Measurements from ENCODE around the gene THEMIS.
"Not testable (repeated sequence)": the region's sequence is repeated elsewhere in the genome, so short reads cannot be mapped to it uniquely, and the experiment has no call there.

THEMIS gene

DNA sequence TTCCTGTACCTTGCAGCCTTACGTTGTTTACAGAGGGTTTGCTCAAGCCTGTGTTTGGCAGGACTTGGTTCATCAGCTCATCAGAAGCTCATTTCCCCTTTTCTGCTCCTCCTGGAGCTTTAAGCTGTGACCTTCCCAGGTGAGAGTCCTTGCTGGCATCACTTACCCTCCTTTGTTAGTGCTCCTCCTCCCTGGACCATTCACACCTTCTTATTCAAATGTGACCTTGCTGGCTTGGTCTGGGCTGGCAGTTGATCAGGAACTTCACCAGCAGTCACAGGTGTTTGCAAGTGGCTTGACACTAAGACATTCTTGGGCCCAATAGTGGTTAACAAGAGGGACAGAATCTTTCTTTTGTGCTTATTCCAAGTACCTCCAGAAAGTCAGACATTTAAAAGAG is 175.0 kb downstream of the THEMIS start:
- DNase-seq (ENCODE audit: low read depth in 2 of 2), result no peak

DNA sequence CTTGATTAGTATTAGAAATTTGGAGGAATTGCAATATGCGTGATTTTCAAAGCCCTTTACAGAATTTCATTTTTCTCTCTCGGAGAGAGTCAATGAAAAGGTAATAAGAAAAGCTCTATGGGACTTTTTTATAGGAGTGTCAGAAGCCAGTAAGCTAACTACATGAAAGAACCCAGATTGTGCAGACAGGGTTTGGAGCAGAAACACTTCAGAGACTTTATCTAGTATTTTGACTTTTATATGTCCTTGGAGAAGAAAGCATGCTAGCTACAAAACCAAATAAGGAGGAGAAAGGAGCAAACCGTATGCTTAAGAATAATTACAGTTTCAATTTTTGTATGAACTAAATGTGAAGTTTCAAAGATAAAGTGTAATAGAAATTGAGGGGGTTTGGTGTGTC is 182.2 kb downstream of the THEMIS start:
- DNase-seq (ENCODE audit: low read depth in 2 of 2), result no peak

DNA sequence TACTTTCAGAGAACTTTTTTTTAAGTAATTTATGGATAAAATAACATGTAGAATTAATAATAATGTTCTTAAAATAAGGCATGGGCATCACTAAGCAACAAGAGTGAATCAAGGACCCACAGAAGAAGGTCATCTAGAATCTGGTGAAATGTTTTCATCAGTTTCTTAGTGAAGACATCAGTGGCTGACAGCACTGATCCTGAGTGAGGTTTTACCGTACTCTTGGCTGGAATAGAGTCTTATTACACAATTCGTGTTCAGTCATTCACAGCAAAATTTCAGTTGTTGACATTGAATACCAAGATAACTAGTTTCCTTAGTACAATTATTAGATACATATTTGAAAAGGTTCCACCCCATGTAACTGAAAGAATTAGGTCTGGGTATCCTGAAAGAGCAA is 183.5 kb downstream of the THEMIS start:
- DNase-seq (ENCODE audit: low read depth in 2 of 2), result no peak

- no peak for DNase-seq (ENCODE audit: low read depth in 2 of 2)
Measured at GRCh38 chr6:127716465-127716864, 184.4 kb downstream of the THEMIS start.

DNA sequence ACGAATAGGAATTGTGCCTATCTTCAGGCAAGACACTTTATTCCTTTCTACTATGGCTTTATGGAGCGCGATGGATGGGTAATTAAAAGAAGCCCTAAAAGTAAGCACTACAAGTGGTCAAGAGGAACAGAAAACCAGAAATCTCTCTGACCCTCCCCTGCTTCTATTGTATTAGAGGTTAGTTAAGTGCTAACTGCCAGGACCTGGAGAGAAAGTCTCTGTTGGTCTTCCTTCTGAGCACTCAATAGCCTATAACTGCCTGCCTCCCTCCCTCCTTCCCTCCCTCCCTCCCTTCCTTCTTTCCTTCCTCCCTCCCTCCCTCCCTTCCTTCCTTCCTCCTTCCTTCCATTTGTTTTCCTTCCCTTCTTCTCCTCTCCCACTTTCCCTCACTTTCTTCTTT is 190.2 kb downstream of the THEMIS start:
- no peak for DNase-seq (ENCODE audit: low read depth in 2 of 2)

GRCh38 chr6:127706216-127706615 is 194.6 kb downstream of the THEMIS start:
- no peak for DNase-seq (ENCODE audit: low read depth in 2 of 2)

DNA sequence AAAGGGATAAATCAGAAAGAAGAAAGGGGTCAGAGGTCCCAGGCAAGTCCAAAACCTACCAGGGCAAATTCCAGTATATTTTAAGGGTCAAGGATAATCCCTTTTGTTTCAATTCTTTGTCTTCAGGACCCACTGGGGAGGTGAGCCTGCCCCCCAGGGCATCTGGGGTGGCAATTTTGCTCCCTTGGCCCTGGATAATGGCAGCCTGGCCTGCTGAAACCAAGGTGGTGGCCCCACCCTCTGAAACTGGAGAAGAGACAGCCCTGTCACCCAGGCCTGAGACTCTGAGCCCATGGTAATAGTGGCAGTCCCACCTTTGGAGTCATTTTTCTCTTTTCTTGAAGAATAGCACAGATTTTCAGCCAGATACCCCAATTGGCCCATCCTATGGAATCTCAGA is 205.8 kb downstream of the THEMIS start:
- DNase-seq (ENCODE audit: low read depth in 2 of 2), result no peak

DNA sequence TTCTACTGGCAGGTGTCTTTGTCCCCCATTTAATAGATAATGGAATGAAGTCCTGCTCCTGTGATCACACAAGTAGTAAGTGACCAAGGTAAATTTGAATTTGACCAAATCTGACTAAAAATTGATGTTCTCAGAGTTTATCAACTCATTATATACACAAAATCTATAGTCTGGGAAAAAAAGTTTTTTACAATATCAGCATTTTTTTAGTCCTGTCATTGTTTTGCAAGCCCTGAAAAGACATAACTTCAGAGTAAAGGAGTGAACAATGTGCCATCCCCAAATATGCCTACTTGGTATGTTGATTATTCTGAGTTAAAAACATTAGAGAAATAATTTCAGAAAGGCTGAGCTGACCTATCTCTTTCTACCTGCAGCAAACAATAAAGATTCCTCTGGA is 209.7 kb downstream of the THEMIS start:
- no peak for DNase-seq (ENCODE audit: low read depth in 2 of 2)

DNA sequence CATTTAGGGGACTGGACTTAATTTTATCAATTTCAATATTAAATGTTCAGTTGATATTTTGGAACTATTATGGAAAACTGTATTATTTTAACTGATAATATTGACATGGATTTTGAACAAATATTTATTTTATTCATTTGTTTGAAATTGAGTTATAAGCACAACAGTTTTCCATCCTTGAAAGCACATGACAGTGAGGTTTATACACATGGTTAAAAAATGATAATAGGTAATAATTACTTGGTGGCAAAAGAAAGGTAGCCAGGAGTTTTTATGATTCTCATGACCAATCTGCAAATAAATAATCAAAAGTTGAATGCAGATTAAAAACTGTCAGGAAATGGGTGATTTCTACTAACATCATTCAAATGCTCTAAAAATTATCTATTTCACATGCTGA is 210.3 kb downstream of the THEMIS start:
- DNase-seq (ENCODE audit: low read depth in 2 of 2), result no peak

DNA sequence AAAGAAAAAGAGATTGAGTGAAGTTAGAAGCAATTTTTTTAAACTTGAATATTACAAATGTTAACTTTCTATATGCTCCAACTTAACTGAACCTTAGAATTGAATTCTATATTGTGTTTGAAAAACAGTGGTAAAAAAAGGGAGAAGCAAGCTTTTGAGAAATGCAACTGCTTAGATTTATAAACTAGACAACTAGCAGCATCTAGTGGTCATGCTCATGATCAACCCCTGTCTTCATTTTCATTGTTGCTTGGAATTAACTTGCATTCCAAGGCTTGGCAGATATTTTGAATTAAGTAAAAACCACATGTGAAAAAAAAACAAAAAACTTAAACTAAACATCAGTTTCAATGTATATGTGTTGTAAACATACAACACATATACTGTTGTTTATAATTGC is 210.8 kb downstream of the THEMIS start:
- no peak for DNase-seq (ENCODE audit: low read depth in 2 of 2)

GRCh38 chr6:127687490-127687889 is 213.4 kb downstream of the THEMIS start:
- DNase-seq (ENCODE audit: low read depth in 2 of 2), result not testable (repeated sequence)

DNA sequence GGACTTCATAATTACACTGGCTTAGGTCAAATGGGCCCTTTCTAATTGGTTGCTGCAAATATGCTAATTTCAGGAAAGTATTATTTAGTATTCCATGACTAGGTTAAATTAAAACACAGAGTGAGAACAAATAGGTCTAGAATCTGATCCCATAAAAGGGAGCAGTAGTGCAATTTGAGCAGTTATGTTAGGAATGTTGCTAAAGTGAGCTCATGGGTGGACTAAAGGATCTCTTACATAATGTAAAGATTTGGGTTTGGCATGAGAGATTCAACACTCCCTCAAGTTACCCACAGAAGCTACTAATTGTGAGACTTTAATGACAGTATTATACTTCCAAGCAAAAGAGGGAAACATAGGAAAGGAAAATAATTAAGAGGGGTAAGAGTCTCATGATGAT is 214.8 kb downstream of the THEMIS start:
- DNase-seq (ENCODE audit: low read depth in 2 of 2), result no peak

GRCh38 chr6:127684501-127684900 is 216.4 kb downstream of the THEMIS start:
- no peak for DNase-seq (ENCODE audit: low read depth in 2 of 2)

Data from fibroblast of skin of left biceps (primary cell).